Measurements from ENCODE around the gene CAPN15.

CAPN15 gene

DNA sequence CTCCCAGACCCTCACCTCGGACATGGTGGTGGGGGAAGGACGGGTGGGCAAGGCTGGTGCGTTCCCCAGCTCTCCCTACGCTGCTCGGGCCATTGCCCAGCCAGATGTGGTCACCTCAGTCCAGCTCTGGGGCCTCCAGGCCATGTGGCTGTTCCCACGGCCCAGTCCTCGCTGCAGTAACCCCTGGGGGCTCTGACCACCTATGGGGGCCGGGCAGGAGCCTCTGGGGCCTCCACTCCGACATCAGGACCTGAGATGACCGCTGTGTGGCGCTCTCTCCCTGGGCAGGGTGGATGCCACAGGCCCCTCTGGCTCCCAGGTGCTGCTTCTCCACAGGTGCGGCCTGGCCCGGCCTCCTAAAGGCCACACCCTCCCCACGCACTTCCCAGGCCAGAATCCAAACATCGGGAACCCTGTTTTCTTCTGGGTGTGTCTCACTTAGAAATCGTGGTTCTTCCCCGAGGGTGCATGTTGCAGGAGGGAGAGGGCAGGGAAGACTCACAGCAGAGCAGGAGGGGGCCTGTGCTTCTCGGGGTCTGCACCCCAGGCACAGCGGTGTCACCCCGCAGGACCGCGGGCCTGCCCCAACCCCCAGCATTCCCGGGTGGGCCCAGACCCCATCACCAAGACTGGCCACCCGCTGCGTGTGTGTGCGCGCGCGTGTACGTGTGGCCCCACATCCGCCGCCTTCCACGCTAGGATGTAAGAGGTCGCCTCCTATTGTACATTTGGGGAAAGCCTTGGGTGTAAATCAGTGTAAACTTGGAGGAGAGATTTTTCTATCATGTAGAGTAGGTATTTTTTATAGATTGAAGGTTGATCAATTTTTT, 5.9 kb upstream of the CAPN15 start:
- ChIA-PET CTCF (no interaction called here), POLR2A (ENCODE audit: low non-redundant PET) (no interaction called here)
- no peak for DNase-seq (ENCODE audit: low spot score)

DNA sequence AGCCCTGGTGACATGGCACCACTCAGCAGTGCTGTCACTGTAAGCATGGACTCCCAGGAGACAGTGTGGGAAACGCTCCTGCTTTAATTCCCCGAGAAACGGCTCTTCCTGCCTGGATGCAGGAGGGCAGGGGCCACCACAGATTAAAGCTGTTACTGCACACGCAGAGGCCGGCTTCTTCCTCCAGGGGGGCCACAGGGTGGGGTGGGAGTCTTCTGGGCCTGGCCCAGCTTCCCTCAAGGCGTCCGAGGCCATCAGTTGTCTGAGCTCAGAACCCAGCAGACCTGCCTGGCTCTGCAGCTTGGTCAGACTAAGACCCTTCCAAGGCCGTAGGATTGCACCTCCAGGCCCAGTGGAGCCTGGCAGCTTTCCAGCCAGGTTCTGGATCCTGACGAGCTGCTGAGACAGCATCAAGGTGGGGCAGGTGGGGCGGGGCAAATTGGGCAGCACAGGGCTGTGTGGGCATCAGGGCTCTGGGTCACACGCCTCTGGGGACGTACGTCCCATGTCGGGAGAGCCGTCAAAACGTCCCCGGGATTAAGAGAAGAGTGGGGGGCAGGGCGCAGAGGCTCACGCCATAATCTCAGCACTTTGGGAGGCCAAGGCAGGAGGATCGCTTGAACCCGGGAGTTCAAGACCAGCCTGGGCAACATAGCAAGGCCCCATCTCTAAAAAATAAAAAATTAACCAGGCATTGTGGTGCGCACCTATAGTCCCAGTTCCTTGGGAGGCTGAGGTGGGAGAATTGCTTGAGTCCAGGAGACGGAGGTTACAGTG, 5.0 kb upstream of the CAPN15 start:
- POLR2A ChIA-PET (ENCODE audit: low non-redundant PET) = no interaction called here
- TF ChIP-seq, protein P1, sequence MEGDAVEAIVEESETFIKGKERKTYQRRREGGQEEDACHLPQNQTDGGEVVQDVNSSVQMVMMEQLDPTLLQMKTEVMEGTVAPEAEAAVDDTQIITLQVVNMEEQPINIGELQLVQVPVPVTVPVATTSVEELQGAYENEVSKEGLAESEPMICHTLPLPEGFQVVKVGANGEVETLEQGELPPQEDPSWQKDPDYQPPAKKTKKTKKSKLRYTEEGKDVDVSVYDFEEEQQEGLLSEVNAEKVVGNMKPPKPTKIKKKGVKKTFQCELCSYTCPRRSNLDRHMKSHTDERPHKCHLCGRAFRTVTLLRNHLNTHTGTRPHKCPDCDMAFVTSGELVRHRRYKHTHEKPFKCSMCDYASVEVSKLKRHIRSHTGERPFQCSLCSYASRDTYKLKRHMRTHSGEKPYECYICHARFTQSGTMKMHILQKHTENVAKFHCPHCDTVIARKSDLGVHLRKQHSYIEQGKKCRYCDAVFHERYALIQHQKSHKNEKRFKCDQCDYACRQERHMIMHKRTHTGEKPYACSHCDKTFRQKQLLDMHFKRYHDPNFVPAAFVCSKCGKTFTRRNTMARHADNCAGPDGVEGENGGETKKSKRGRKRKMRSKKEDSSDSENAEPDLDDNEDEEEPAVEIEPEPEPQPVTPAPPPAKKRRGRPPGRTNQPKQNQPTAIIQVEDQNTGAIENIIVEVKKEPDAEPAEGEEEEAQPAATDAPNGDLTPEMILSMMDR (conservative IDR thresholded peaks at IDR 0.05; ENCODE audit: low read depth) = no peak
- peak overlapping the region; percentile 96 for H3K27ac ChIP-seq
- CTCF ChIA-PET = interaction anchor here (0.5 kb wide), 1 partner anchor 8 kb away, joined by 3 read pairs; no protein-coding TSS in a partner anchor
- DNase-seq (ENCODE audit: low spot score) = no peak

More for the DNA sequence above, 5.9 kb upstream of the CAPN15 start:
- TF ChIP-seq, protein P1 (conservative IDR thresholded peaks at IDR 0.05; ENCODE audit: low read depth) = no peak
- peak overlapping the region; percentile 96 for H3K27ac ChIP-seq

DNA sequence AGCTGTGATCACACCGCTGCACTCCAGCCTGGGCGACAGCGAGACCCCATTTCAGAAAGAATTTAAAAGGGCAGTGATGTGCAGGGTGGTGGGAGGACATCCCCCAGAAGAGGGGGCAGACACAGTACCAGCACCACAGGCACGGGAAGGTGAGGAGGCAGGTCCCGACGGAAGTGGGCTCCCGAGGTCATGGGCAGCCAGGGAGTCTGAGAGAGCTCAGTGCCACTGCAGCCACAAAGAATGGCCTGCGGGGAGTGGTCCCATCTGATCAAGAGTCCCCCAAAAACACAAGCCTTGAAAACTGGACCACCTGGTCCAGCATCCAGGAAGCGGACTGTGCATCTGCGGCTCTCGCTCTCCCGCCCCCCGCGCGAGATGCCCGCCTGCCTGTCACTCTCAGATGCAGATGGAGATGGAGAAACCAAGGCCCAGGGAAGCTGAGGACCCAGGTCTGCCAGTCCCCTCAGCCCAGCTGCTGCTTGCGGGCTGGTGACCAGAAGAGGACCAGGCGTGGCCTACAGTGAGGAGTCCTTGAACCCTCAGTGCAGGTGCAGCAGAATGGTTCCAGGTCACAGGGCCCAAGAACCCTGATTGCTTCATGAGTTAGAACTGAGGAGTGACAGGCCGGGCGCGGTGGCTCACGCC, 4.3 kb upstream of the CAPN15 start:
- CTCF ChIA-PET = interaction anchor here (0.5 kb wide), 2 partner anchors 9 to 83 kb away, joined by 3 to 4 read pairs; no protein-coding TSS in a partner anchor
- DNase-seq (ENCODE audit: low spot score) = no peak
- peak overlapping the region; percentile 96 for H3K27ac ChIP-seq
- TF ChIP-seq, protein P1 (conservative IDR thresholded peaks at IDR 0.05; ENCODE audit: low read depth) = no peak
- POLR2A ChIA-PET (ENCODE audit: low non-redundant PET) = interaction anchor here (0.7 kb wide), 1 partner anchor 245 kb away, joined by 3 read pairs; no protein-coding TSS in a partner anchor

DNA sequence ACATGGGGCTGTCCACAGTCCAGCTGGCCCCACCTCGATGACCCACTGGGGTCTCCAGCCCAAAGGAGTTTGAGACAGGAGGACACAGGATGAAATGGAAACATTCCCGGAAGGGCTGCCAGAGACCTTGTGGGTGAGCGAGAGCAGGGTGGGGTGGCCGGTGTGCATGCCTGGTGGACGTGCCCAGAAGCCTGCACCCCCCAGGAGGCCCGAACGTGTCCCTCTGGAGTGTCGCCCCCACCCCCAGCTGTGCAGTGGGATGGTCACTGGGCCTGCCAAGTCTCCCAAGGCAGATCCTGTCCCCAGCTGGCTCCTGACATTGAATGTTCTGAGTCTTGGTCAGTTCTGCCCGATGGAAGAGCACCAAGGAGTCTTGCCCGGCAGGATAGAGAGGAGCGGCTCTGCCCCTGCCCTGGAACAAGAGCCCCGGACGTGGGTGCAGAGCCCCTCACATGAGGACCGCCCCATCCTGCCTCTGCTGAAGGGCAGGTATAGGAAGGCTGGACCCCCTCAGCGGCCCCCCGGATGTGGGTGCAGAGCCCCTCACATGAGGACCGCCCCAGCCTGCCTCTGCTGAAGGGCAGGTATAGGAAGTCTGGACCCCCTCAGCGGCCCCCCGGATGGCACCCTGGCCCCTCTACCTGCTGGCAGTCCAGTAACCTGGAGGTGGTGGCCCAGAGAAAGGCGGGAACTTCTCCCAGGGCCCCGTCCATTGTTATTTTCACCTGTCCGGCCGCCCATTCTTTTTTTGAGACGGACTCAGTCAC, 3.1 kb upstream of the CAPN15 start:
- H3K27ac ChIP-seq = peak overlapping the region; percentile 96
- no peak for DNase-seq (ENCODE audit: low spot score)
- TF ChIP-seq, protein P1 (conservative IDR thresholded peaks at IDR 0.05; ENCODE audit: low read depth) = no peak
- POLR2A ChIA-PET (ENCODE audit: low non-redundant PET) = no interaction called here
- CTCF ChIA-PET = interaction anchor here (0.5 to 0.6 kb wide), 2 partner anchors 7 to 10 kb away, joined by 3 read pairs; no protein-coding TSS in a partner anchor

DNA sequence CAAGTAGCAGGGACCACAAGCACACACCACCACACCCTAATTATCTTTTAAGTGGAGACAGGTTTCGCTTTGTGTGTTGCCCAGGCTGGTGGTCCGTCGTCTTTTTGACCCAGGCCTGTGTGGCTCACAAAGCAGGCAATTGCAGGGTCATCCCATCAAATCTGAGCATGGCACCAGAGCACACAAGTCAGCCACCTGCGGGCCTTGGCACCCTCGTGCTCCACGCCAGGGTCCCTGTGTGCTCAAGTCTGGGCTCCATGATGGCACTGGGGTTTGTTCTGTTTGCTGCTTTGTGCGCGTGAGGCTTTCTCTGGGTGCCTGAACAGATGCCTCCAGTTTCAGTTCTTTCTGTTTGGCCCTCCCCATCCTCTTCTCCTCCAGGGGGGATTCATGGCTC, 2.4 kb upstream of the CAPN15 start:
- peak overlapping the region; percentile 96 for H3K27ac ChIP-seq
- TF ChIP-seq, protein P1 (conservative IDR thresholded peaks at IDR 0.05; ENCODE audit: low read depth) = no peak
- CTCF ChIA-PET = no interaction called here
- POLR2A ChIA-PET (ENCODE audit: low non-redundant PET) = no interaction called here
- DNase-seq (ENCODE audit: low spot score) = no peak
